GM18508 (cell line): ENCODE data around the gene MYO10.
A peak's percentile ranks its signal among the peaks of the same experiment; 100 is the strongest.

Experiments
- ATAC-seq: cut with Tn5 transposase; IDR thresholded peaks from one replicate; pipeline ENCODE4 v1.9.1; 2021; ENCODE audit warnings: moderate number of reproducible peaks; ENCODE audit not compliant: insufficient read depth, unreplicated experiment

The MYO10 gene

DNA sequence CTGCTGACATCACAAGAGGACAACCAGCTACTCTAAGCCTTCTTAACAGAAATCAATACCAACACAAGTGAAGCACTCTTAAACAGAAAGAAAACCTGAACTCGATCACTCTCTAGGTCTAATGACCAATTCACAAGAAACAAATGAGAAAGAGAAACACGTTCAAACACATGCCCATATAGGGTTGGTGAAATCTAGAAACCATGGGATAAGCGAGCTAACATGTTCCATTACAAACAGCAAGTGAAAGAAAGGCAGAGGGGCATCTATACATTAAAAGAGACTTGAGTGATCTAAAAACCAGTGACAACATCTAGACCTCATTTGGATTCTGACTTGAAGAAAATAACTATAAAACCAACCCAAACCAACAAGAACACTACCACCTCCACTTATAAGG, 244.4 kb downstream of the MYO10 start:
- no peak for ATAC-seq

GRCh38 chr5:16690243-16690852, 245.7 kb downstream of the MYO10 start:
- ATAC-seq, result peak; percentile 78

DNA sequence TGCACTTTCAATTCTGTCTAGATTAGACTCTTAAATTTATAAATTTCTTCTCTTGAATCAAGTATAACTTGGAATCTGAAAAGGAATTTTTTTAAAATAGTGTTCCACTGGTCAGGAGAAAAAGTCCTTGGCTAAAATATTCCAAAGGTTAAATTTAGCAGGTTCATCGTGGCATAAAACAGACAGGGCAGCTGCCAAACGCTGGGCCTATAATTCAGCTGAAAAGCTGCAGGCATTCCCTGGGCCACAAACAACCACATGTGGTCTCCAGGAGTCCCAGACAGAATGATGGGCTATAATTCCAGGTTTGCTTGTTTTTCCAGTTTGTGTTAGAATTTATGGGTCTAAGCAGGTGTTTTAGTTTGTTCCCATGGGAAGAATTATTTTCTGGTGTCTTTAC, 248.2 kb downstream of the MYO10 start:
- no peak for ATAC-seq

DNA sequence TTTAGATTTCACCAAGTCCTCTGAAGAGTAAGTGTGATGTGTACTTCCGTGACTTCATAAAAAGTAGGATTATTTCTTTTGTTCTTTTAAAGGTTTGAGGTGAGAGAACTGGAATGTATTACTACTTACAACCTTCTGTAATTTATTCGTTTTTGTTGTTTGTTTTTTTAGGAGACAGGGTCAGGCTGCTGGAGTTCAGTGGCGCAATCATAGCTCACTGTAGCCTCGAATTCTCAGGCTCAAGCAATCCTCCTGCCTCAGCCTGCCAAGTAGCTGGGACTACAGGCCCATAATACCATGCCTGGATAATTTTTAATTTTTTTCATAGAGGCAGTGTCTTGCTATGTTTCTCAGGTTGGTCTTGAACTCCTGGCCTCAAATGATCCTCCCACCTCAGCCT, 251.0 kb downstream of the MYO10 start:
- no peak for ATAC-seq

DNA sequence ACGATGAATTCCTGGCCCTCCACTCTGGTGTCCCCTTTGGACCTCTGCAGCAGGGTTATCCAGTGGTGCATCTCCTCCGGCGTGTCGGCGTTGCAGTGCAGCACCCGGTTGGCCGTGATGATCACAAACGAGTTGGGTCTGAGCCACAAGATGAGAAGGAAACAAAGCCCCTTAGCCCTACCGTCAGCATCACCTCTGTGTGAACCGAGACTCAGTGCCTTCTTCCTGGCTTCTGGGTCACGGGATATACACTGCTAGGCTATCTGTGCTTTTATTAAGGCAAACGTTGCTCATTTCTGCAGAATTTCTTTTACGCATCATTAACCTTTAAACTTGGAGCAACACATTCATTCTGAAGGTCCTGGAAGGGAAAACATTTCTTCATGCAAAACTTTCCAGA, 254.2 kb downstream of the MYO10 start:
- ATAC-seq, result no peak

DNA sequence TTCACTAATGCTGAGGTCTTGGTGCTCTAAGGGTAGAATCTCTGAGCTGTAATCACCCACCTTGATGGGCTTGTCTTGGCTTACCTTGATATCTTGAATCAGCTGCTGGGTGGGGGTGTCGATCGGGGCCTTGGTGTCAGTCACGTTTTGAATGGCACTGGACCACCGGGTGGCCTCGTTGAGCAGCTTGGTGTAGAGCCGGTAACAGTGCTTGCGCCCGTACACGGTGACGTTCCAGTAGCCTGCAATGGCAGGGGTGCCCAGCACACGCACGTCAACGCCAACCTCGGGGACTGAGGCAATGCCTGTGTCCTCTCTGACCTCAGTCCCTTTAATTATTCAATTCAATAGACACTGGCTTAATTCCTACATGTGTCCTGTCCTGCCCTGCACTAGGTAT, 256.2 kb downstream of the MYO10 start:
- no peak for ATAC-seq

GRCh38 chr5:16679190-16679589, 256.9 kb downstream of the MYO10 start:
- no peak for ATAC-seq

GRCh38 chr5:16675806-16676205, 260.3 kb downstream of the MYO10 start:
- no peak for ATAC-seq

DNA sequence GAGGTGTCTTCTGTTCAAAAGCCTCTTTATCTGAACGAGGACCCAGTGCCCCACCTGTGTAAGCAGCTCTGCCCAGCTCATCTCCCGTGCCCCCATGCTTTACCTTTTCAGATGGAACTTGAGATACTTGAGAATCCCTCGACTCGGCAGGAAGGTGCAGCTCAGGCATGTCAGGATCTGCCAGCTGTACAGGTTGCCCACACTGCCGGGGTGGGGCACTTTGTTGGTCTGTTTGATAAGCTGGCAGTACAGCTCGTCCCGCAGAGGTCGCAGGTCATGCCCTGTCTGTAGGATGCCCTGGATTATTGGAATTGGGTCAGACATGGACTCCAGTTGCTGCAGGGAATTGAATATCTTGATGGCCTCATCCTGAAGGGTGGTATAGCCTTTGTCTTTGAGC, 261.3 kb downstream of the MYO10 start:
- ATAC-seq, result no peak

DNA sequence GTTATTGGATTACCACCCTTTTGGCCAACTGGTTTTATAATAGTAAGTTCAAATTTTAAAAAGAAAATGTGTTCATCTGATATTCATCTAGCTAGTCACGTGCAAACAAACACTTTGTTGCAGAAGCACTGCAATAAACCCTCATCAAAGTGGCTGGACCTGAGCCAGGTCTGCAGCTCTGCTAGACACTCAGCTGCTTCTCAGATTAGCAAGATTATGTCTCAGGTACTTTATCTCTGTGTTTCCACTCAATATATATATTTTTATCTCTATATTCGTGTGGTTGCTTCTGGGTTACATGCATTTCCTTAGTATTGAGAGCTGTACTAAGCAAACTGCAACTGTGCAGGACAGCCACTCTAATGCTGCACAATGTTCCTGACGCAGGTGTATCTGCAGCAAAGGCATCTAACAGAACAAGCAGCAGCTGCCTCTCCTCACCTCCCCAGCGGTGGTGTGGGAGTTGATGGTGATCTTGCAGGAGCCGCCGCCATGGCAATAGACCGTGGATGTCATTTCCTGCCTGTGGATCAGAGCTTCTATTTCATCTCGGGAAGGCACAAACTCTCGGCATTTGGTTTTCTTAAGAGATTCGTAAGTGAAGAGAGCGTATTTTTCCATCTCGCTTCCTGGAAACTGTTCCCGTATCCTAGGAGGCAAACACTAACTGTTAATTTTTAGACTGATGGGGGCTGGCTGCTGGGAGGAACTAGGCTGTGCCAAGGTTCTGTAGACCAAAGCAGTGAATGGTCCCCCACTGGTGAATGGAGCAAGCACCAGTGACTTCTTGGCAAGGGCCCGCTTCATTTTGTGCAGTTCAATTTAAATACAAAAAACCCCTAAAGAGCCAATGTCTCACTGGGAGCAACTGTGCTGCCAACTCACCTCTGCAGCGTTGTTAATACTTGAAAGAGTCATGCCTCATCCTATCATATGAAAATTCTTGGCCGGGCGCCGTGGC, 262.6 kb downstream of the MYO10 start:
- ATAC-seq, result no peak

DNA sequence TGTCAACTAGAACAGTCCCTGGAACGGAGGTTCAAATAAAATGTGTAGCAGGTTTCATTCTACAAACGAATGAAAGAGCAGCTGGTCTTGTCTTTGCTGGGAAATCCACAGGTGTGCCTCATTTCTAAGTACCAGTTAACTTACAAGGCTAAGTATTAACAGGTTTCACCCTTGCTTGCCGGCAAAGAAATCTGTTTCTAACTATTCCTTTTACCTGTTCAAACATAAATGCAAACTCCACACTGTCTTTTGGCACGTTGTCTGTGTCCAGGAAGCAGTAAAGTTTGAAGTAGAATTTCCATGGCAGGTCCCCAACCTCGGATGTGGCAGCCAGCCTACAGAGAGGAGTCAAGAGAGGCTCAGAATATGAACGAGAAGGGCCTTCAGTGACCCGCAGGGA, 264.9 kb downstream of the MYO10 start:
- no peak for ATAC-seq

GRCh38 chr5:16669776-16670175, 266.3 kb downstream of the MYO10 start:
- no peak for ATAC-seq

DNA sequence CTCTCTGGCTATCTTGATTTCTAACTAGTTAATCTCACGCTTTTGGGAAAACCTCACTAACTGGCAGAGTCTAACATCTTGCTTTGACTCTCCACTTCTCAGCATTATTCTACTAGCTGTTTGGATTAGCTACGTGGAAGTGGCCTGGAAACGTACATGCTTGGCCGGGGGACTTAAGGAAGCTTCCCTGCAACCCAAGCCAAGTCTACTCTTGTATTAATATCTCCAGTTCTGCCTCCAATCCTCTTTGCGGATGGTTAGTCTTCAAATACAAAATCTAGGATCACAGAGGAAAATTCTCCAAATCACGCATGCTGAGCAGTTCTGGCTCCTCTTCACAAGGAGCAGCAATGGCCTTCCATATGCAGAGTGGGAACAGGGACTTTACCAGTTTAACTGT, 267.5 kb downstream of the MYO10 start:
- no peak for ATAC-seq

DNA sequence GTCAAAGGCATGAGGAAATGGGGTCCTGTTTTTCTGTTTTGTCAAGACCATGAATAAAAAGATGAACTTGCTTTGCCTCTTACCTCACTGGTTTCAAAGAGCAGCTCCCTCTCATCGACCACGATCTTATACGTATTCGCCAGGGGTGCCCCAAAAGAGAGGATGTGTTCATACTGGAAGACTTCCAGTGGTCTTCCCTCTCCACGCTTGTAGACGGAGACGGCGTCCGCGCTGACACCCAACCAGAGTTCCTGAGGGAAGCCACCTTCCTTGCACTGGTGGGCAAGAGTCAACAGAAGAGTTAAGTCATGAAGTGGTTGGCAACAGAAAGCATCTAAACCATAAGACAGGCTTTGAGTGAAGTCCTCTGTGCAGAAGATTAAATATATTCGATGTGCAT, 267.9 kb downstream of the MYO10 start:
- no peak for ATAC-seq

GRCh38 chr5:16666883-16667398, 269.1 kb downstream of the MYO10 start:
- ATAC-seq, result no peak

- ATAC-seq, result no peak
Observed at GRCh38 chr5:16666130-16666882, 269.8 kb downstream of the MYO10 start.

- ATAC-seq, result no peak
Observed at GRCh38 chr5:16665601-16666000, 270.5 kb downstream of the MYO10 start.

DNA sequence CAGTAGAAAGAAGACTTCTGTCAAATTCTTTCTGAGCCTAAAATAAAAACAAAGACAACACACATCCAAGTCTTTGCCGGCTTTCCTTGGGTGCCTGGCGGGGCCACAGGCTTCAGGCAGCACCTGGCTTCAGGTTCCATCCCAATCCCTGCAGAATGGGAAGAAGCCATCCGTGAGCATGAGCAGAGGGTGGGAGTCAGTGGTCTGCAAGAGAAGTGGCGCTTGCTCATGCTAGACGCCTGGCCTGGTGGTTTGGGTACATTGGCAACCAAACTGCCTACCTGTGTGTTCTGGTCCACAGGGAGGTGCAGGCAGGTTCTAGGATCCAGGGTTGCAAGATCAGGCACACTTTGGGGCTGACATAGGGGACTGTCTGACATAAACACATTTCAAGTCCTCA, 271.7 kb downstream of the MYO10 start:
- ATAC-seq, result no peak

GRCh38 chr5:16663840-16664239, 272.2 kb downstream of the MYO10 start:
- no peak for ATAC-seq

GRCh38 chr5:16661713-16662112, 274.4 kb downstream of the MYO10 start:
- ATAC-seq, result no peak

DNA sequence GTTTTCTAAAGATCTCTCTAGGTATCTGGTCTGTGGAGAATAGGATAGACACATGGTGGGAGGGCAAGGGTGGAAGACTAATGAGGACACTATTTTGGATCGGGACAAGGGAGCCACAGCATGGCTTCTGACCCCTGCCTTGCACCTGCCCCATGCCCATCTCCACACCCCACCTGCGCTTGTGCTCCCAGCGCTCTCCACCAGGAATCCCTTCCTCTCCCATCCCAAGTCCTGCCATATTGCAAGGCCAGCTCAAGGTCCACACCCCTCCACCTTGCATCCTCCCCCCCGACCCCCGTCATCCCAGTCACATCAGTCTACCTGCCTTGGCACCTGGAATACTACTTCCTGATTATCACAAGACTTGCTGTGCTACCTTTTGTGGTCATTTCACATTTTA, 275.1 kb downstream of the MYO10 start:
- no peak for ATAC-seq
